Sigmoid colon (tissue), 3 donors: ENCODE measurements around the gene KRTAP1-3.
"Not testable (repeated sequence)": the region's sequence is repeated elsewhere in the genome, so short reads cannot be mapped to it uniquely, and the experiment has no call there.

Source experiments
- POLR2A ChIP-seq, 2 donors: fragments of 450-650 bp; IDR thresholded peaks; one replicate each; pipeline ENCODE4 v1.6.1; 2016; ENCODE audit warnings: antibody characterized with exemption in 2 of 2, mild to moderate bottlenecking in 2 of 2, moderate library complexity in 2 of 2
- TF ChIP-seq, protein P1 (sequence below), 4 experiments: fragments of 450-650 bp in 3 of 4; fragments of 200-600 bp in 1 of 4; IDR thresholded peaks; one replicate each; pipeline ENCODE4 v1.5.1; 2016 to 2019; ENCODE audit warnings: antibody characterized with exemption in 4 of 4, mild to moderate bottlenecking in 3 of 4, moderate library complexity in 2 of 4

DNA sequence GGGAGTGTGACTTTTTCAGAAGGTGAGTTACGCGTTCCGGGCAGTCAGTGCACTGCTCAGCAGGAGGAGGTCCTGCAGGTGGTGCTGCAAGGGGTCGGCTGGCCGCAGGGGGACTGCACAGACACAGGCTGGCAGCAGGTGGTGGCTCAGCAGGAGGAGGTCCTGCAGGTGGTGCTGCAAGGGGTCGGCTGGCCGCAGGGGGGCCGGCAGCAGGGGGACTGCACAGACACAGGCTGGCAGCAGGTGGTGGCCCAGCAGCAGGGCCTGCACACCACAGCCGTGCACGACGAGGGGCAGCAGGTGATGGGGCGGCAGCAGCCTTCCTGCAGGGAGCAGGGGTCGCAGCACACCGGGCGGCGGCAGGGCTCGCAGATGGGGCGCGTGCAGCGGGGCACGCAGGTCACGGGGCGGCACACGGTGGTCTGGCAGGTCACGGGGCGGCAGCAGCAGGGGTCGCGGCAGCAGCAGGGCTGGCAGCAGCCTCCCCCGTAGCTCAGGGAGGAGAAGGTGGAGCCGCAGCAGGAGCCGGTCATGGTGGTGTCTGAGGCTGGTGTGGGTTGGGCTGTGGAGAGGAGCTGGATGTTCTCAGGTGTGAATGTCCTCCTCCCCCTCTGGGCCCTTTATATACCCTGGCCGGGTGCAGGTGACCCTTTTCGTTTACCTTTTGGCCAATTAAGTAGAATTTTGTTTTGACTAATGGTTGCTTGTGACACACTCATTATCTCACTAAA is 12.2 kb upstream of the KRTAP1-3 start, which contains the start of gene KRTAP2-1:
- not testable (repeated sequence) for TF ChIP-seq POLR2A (IDR thresholded peaks at IDR 0.05)
- TF ChIP-seq, protein P1, sequence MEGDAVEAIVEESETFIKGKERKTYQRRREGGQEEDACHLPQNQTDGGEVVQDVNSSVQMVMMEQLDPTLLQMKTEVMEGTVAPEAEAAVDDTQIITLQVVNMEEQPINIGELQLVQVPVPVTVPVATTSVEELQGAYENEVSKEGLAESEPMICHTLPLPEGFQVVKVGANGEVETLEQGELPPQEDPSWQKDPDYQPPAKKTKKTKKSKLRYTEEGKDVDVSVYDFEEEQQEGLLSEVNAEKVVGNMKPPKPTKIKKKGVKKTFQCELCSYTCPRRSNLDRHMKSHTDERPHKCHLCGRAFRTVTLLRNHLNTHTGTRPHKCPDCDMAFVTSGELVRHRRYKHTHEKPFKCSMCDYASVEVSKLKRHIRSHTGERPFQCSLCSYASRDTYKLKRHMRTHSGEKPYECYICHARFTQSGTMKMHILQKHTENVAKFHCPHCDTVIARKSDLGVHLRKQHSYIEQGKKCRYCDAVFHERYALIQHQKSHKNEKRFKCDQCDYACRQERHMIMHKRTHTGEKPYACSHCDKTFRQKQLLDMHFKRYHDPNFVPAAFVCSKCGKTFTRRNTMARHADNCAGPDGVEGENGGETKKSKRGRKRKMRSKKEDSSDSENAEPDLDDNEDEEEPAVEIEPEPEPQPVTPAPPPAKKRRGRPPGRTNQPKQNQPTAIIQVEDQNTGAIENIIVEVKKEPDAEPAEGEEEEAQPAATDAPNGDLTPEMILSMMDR (IDR thresholded peaks at IDR 0.05): not testable (repeated sequence)
